K562 (cell line): Measurements from ENCODE around the gene TGFBR2.

Source experiments
- CBX3 ChIP-seq, 2 experiments: IDR thresholded peaks; 1 replicate in 1 of 2; 2 replicates in 1 of 2; pipeline ENCODE4 v1.6.1; 2012; ENCODE audit warnings: inconsistent platforms in 2 of 2, low read length in 2 of 2, borderline replicate concordance in 1 of 2, control low read depth in 1 of 2
- LEF1 ChIP-seq: fragments of 450-650 bp; IDR thresholded peaks from 2 replicates; pipeline ENCODE4 v1.6.1; 2016; ENCODE audit warnings: mild to moderate bottlenecking
- POLR2A ChIP-seq: fragments of 450-650 bp; conservative IDR thresholded peaks from 2 replicates; pipeline ENCODE4 v1.6.1; 2016
- RBM39 ChIP-seq: fragments of 200-400 bp; formaldehyde crosslinking; optimal IDR thresholded peaks from 2 replicates; pipeline ENCODE3; 2018; ENCODE audit warnings: low read depth, low read length
- SETDB1 ChIP-seq: IDR thresholded peaks from one replicate; pipeline ENCODE4 v1.6.1; 2012; ENCODE audit warnings: low read length, control low read depth, inconsistent platforms
- SPI1 ChIP-seq: IDR thresholded peaks from 2 replicates; pipeline ENCODE4 v1.6.1; 2011; ENCODE audit warnings: low read depth, low read length, control low read depth, borderline replicate concordance
- TAF1 ChIP-seq: IDR thresholded peaks from 2 replicates; pipeline ENCODE4 v1.6.1; 2011; ENCODE audit warnings: mild to moderate bottlenecking, low read length, moderate library complexity; ENCODE audit not compliant: insufficient read depth, control insufficient read depth, severe bottlenecking; ENCODE audit errors: extremely low read depth
- TF ChIP-seq, protein P1 (sequence below): sonication (generic); formaldehyde crosslinking; IDR thresholded peaks from 2 replicates; pipeline ENCODE4 v1.9.0; 2022; ENCODE audit warnings: mild to moderate bottlenecking, missing genetic modification reagents
- TF ChIP-seq, protein P2 (sequence below): fragments of 450-650 bp; IDR thresholded peaks from 2 replicates; pipeline ENCODE4 v1.6.1; 2016; ENCODE audit warnings: borderline replicate concordance

DNA sequence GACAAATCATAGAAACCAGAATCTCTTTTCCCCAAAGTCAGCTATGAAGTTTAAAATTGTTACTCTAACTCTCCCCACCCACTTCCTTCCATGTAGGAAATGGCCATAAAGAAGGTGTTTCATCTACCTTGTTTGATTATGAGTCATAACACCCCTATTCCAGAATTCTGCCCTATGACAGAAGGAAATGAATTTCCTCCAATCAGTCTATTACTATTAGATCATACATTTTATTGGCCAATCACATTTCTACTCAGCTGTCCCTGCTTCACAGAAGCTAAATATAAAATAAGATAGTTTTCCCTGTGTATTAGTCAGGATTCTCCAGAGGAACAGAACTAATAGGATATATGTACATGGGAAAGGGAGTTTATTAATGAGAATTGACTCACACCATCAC lies 102.1 kb downstream of the TGFBR2 start:
- TF ChIP-seq CBX3 (IDR thresholded peaks at IDR 0.05; ENCODE audit: borderline replicate concordance in 1 of 2, low read length in 2 of 2) (no peak), POLR2A (no peak), LEF1 (no peak), SETDB1 (no peak), RBM39 (no peak), TAF1 (no peak), SPI1 (no peak)
- TF ChIP-seq, protein P1, sequence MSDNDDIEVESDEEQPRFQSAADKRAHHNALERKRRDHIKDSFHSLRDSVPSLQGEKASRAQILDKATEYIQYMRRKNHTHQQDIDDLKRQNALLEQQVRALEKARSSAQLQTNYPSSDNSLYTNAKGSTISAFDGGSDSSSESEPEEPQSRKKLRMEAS = no peak
- TF ChIP-seq, protein P2, sequence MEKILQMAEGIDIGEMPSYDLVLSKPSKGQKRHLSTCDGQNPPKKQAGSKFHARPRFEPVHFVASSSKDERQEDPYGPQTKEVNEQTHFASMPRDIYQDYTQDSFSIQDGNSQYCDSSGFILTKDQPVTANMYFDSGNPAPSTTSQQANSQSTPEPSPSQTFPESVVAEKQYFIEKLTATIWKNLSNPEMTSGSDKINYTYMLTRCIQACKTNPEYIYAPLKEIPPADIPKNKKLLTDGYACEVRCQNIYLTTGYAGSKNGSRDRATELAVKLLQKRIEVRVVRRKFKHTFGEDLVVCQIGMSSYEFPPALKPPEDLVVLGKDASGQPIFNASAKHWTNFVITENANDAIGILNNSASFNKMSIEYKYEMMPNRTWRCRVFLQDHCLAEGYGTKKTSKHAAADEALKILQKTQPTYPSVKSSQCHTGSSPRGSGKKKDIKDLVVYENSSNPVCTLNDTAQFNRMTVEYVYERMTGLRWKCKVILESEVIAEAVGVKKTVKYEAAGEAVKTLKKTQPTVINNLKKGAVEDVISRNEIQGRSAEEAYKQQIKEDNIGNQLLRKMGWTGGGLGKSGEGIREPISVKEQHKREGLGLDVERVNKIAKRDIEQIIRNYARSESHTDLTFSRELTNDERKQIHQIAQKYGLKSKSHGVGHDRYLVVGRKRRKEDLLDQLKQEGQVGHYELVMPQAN = no peak
